GM20000 (cell line): ENCODE results near the gene FOXN1.

ENCODE experiments used
- DNase-seq: peaks from one replicate; pipeline ENCODE4 v3.0.0; 2012; ENCODE audit warnings: low spot score
- TF ChIP-seq, protein P1 (sequence below): IDR thresholded peaks from 2 replicates; pipeline ENCODE4 v1.5.1; 2012; ENCODE audit warnings: mild to moderate bottlenecking, control low read depth; ENCODE audit errors: extremely low read depth, missing control alignments

FOXN1 gene

DNA sequence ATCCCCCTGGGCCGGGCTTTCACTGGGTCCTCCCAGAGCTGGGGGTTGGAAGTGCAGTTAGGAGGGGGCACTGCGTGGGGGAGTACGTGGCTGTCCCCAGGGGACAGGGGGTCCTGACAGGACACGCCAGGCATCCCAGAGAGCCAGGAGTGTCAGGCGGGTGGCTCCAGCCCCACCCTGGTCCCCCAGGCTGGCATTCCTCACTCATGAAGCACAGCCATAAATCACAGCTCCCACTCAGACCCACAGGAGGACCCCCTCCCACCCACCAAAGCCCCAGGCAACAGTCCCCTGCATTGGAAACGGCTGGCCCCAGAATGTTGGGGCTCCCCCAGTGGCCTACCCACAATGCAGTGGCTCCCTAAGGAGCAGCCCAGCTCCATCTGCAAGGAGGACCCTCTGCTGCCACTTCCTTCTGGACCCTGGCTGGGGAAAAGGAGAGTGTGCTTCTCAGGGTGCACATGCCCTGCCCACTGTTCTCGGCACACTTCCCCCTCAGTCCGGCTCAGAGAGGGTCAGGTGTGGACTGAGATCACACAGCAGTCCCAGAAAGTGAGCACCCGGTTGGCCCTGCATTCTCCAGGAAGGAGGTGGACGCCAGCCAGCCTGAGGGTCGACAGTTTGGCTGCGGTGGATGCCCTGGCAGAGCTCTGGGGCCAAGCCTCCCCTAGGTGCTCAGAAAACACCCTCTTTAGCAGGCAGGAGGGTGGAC lies 7.3 kb upstream of the FOXN1 start:
- no peak for DNase-seq
- TF ChIP-seq, protein P1, sequence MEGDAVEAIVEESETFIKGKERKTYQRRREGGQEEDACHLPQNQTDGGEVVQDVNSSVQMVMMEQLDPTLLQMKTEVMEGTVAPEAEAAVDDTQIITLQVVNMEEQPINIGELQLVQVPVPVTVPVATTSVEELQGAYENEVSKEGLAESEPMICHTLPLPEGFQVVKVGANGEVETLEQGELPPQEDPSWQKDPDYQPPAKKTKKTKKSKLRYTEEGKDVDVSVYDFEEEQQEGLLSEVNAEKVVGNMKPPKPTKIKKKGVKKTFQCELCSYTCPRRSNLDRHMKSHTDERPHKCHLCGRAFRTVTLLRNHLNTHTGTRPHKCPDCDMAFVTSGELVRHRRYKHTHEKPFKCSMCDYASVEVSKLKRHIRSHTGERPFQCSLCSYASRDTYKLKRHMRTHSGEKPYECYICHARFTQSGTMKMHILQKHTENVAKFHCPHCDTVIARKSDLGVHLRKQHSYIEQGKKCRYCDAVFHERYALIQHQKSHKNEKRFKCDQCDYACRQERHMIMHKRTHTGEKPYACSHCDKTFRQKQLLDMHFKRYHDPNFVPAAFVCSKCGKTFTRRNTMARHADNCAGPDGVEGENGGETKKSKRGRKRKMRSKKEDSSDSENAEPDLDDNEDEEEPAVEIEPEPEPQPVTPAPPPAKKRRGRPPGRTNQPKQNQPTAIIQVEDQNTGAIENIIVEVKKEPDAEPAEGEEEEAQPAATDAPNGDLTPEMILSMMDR, result no peak

DNA sequence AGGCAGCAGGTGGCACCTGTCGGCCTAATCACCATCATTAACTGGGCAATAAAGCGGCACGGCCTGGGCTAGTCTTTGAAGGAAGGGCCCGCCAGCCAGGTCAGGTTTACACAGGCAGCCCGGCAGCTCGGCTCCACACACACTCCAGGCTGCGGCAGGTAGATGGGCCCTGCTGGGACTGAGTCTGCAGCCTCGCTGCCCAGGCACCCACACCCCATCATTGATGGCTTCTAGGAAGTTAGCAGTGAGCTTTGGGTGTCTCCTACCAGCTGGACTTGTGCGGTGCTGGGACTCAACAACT lies 6.8 kb upstream of the FOXN1 start:
- TF ChIP-seq, protein P1, result no peak
- no peak for DNase-seq

DNA sequence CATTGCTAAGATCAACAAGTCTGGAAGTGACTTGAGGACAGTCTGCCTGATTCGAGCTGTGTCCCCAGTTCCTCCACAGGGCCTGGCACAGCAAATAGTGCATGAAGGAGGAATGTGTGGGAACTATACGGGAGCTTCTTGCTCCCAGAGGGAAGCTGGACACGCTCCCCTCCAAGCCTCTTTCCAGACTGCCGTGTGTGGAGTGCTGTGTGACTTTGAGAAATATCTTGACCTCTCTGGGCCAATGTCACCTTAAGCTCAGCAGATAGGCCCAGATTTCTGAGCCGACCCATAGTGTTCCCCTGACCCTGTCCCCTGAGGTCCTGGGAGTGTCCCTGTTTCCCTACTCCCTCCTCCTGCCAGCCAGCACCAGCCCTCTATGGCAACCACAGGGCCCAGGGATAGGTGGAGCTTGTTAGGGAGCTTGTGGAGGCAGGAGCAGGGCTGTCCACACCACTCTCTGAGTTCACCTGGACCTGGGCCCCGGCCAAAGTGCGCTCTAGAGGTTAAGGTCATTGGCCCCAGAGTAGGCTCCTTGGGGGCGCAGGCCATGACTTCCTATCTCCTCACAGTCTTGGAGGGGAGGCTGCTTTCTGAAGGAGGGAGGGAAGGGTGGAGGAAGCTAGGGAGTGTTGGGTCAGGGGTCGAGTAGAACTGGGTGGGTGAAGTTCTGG lies 6.3 kb upstream of the FOXN1 start:
- TF ChIP-seq, protein P1, result no peak
- DNase-seq, result no peak

DNA sequence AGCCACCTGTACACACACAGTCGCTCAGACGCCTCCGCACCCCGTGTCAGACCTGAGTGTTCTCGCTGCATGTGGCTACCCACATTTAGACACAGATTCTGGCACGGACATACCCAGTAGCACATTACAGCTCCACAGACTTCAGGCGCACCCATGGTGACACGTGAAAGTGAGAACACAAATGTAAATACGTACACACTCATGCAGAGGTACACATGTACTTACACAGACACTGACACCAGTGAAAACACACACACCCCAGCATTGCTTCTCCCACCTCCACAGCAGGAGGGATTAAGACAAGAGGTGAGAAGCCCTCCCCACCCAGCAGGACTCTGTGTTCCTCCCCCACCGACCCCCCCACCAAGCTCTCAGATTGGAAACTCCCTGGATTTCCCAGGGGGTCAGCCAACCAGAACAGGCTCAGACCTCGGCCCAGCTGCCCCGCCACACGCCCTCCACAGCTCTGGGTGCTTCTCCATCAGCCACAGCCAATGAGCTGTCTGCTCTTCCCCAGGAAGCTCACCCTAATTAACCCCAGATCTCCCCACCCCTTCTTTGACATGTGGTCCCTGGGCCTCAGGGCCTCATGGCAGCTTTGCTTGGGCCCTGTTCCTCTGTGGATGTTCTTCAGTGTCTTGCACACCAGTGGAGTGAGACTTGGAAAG lies 5.3 kb upstream of the FOXN1 start:
- TF ChIP-seq, protein P1, result no peak
- peak; percentile 83 for DNase-seq

DNA sequence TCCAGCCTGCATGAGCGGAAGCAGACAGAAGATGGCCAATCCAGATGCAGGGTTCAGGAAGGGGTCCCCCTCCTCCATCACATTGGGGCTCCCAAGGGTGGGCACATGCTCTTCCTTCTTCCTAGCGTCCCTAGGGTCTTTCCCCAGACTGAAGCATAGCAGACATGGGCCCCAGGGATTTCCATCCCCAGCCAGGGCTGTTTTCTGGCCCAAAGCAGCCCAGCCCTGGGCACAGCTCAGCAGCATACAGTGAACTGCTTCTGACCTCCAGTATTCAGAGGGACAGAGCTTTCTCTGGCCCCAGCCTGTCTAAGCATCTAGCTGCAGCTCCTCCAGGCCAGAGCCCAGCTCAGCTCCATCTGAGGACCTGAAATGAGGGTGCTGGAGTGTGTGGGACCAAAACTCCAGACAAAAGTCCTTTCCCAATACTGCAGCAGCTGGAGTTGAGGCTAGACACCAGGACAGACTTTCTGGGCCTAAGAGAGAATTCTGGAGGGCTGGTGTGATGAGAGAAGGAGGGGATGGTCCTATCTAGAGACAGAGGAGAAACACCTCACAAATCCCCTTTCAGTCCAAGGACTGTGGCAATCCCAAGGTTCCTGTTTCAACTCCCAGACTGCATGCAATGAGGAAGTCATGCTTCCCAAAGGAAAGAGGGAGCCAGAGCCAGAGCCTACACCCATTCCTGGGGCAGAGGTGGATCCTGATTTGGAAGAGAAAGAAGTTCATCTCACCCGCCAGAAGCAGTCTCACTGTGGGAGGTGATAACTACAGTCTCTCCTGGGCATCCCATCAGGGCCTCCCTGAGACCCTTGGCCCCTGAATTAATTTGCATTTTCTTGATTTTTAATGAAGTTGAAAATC lies 4.5 kb upstream of the FOXN1 start:
- TF ChIP-seq, protein P1, result no peak

DNA sequence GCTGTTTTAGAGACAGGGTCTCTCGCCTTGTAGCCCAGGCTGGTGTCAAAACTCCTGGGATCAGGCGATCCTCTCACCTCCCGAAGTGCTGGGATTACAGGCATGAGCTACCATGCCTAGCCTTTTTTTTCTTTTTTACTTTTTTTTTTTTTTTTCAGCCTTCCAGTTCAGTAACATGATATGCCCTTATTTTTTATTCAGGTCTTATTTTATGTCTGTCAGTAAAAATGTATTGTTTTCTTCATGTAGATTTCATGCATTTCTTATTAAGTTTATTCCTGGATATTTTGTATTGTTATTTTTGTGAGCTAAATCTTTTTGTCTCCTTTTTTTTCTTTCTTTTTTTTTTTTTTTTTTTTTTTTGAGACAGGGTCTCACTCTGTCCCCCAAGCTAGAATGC lies 2.7 kb upstream of the FOXN1 start:
- TF ChIP-seq, protein P1, result no peak
- no peak for DNase-seq

More for the DNA sequence above, 4.5 kb upstream of the FOXN1 start:
- DNase-seq, result no peak
